Measurements from ENCODE around the gene RSPH6A. TPM values are rescaled to one million over a fixed set of nuclear protein-coding genes. Genes with fewer than 3 reads are reported as not detected.

Gene RSPH6A
- total RNA-seq, 5 donors from 2014 or later (not counting 1 experiment from before 2014, with no cell fraction given), result 0.20 to 0.47 (median 0.38) TPM

DNA sequence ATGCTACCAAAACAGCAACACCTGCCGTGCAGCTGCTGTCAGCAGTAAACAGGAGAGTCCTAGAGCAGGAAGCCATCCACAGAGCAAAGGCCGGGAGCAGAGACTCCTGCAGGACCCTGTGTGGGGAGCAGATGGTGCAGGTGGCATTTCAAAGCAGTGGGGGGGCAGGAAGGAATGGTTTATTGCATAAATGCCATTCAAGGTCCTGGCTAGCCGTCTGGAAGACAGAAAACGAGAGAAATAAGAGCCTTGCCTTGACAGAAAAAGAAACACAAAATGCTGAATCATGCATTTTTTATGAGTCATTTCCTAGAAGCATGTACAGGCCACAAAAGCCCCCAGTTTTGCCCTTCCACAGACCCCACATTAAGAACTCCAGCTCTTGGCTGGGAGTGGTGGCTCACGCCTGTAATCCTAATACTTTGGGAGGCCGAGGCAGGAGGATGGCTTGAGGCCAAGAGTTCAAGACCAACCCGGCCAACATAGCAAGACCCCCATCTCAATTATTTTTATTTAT lies 5.4 kb downstream of the RSPH6A start:
- POLR2A ChIA-PET, result no interaction called here
- ATAC-seq (replicated peaks in 1 of 4) (no peak), DNase-seq (no peak)
- CTCF ChIA-PET, result no interaction called here
- Mint-ChIP-seq H3K4me3 (no peak overlapping the region), H3K27ac (no peak overlapping the region), H3K9me3 (no peaks in the 10 kb centered on the region), H3K4me1 (peaks cover 2 to 4% (median 4%) of the 10 kb centered on the region in 3 donors), H3K36me3 (no peaks in the 10 kb centered on the region), H3K27me3 (peaks cover 4 to 16% of the 10 kb centered on the region in 2 donors)
- Histone ChIP-seq H3K9me3 (no peaks in the 10 kb centered on the region), H3K27ac (ENCODE audit: low read length) (no peak overlapping the region), H3K4me1 (ENCODE audit: control insufficient read depth in 1 of 2, extremely low read depth in 1 of 2, insufficient read depth in 2 of 2, low read length in 2 of 2) (peaks cover 0 to 4% of the 10 kb centered on the region in 2 experiments), H3K36me3 (ENCODE audit: control insufficient read depth in 2 of 2, extremely low read depth in 1 of 2, insufficient read depth in 1 of 2, low read length in 1 of 2) (no peaks in the 10 kb centered on the region), H3K27me3 (replicated peaks in 1 of 2; ENCODE audit: control insufficient read depth in 2 of 2, extremely low read depth in 1 of 2, insufficient read depth in 2 of 2, low read length in 1 of 2) (peaks cover 0 to 23% of the 10 kb centered on the region in 2 experiments), H3K4me3 (ENCODE audit: control insufficient read depth in 1 of 2, extremely low read depth in 1 of 2, low read length in 1 of 2) (no peak overlapping the region)
- WGBS (ENCODE audit: insufficient coverage), result 7% methylated on average over 2 of the region's 7 CpGs

DNA sequence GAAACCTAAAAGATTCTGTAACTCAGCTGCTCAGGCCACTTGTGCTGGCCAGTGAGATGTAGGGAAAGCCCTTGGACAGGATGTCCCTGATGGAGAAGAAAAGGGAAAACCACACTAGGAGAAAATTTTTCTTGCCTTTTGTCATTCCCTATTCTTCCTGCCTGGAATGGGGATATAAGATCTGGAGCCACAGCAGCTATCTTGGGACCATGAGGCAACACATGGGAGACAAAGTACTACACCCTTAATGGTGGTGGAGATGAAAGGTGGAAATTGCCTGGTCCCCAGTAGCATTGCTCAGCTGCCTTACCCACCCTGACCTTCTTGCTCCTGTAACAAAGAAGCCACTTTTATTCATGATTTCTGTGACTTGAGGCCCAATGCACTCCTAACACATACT lies 9.4 kb downstream of the RSPH6A start:
- ChIA-PET CTCF (no interaction called here), POLR2A (no interaction called here)
- peaks cover 2 to 4% (median 4%) of the 10 kb centered on the region in 3 donors for H3K4me1 Mint-ChIP-seq
- ATAC-seq (replicated peaks in 1 of 4) (no peak), DNase-seq (no peak)
- peaks cover 10 to 18% of the 10 kb centered on the region in 2 donors for H3K27me3 Mint-ChIP-seq
- no peak overlapping the region for H3K27ac ChIP-seq (ENCODE audit: low read length)
- peaks cover 0 to 25% of the 10 kb centered on the region in 2 experiments for H3K27me3 ChIP-seq (replicated peaks in 1 of 2; ENCODE audit: control insufficient read depth in 2 of 2, extremely low read depth in 1 of 2, insufficient read depth in 2 of 2, low read length in 1 of 2)
- no peaks in the 10 kb centered on the region for H3K9me3 Mint-ChIP-seq
- H3K4me3 Mint-ChIP-seq, result no peak overlapping the region
- no peaks in the 10 kb centered on the region for H3K4me1 ChIP-seq (ENCODE audit: control insufficient read depth in 1 of 2, extremely low read depth in 1 of 2, insufficient read depth in 2 of 2, low read length in 2 of 2)
- no peaks in the 10 kb centered on the region for H3K36me3 Mint-ChIP-seq
- H3K27ac Mint-ChIP-seq, result no peak overlapping the region
- no peaks in the 10 kb centered on the region for H3K36me3 ChIP-seq (ENCODE audit: control insufficient read depth in 2 of 2, extremely low read depth in 1 of 2, insufficient read depth in 1 of 2, low read length in 1 of 2)
- H3K9me3 ChIP-seq, result no peaks in the 10 kb centered on the region
- no peak overlapping the region for H3K4me3 ChIP-seq (ENCODE audit: control insufficient read depth in 1 of 2, extremely low read depth in 1 of 2, low read length in 1 of 2)

DNA sequence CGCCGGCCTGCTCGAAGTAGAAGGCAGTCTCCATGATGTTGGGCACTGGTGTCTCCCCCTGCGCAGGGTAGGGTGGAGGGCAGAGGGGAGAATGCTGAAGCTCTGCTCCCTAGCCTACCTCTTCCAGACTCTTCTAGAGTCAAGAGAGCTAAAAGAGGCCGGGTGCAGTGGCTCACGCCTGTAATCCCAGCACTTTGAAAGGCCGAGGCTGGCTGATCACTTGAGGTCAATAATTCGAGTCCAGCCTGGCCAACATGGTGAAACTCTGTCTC lies 10.2 kb downstream of the RSPH6A start:
- H3K27me3 Mint-ChIP-seq, result peaks cover 10 to 15% of the 10 kb centered on the region in 2 donors
- H3K9me3 Mint-ChIP-seq, result no peaks in the 10 kb centered on the region
- H3K27ac Mint-ChIP-seq, result no peak overlapping the region
- DNase-seq (no peak), ATAC-seq (replicated peaks in 1 of 4) (no peak)
- H3K36me3 Mint-ChIP-seq, result no peaks in the 10 kb centered on the region
- H3K4me3 Mint-ChIP-seq, result no peak overlapping the region
- ChIA-PET POLR2A (no interaction called here), CTCF (no interaction called here)
- Histone ChIP-seq H3K4me3 (ENCODE audit: control insufficient read depth in 1 of 2, extremely low read depth in 1 of 2, low read length in 1 of 2) (no peak overlapping the region), H3K27ac (ENCODE audit: low read length) (no peak overlapping the region), H3K4me1 (ENCODE audit: control insufficient read depth in 1 of 2, extremely low read depth in 1 of 2, insufficient read depth in 2 of 2, low read length in 2 of 2) (no peaks in the 10 kb centered on the region), H3K9me3 (no peaks in the 10 kb centered on the region), H3K27me3 (replicated peaks in 1 of 2; ENCODE audit: control insufficient read depth in 2 of 2, extremely low read depth in 1 of 2, insufficient read depth in 2 of 2, low read length in 1 of 2) (peaks cover 0 to 27% of the 10 kb centered on the region in 2 experiments), H3K36me3 (ENCODE audit: control insufficient read depth in 2 of 2, extremely low read depth in 1 of 2, insufficient read depth in 1 of 2, low read length in 1 of 2) (no peaks in the 10 kb centered on the region)
- 87% methylated on average over 3 of the region's 8 CpGs for WGBS (ENCODE audit: insufficient coverage)
- peaks cover 2 to 4% (median 4%) of the 10 kb centered on the region in 3 donors for H3K4me1 Mint-ChIP-seq

DNA sequence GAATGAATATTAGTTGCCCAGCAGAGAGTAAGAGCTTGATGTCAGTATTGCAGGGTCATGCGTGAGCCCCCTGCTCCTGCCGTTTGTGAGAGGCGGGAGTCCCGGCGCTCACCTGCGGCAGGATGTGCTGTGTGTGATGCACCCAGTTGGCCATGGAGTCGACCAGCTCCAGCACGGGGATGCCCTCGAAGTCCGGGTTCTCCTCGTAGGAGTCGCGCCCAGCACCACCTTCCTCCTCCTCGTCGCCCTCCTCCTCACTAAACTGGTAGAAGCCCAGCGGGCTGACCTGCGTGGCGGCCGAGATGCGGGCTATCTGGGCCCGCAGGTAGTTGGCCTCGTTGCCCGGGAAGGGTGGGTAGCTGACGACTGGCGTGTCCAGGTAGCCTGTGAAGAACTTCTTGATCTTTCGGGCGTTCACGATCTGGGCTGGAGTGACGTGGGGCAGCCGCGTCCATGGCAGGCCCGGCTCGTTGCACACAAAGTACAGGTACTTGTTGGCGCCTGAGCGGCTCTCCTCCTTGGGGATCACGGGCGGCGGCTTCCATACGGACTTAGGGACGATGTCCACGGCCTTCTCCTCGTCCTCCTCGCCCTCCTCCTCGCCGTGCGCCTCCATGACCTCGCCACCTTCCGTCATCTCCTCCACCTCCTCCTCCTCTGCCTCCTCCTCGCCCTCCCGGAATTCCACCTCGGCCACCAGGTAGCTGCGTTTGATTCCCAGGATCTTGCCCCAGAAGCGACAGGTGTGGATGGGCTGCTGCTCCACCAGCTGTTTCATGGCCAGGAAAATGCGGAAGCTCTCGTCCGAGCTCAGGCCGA lies 10.8 kb downstream of the RSPH6A start:
- WGBS (ENCODE audit: insufficient coverage), result 87% methylated on average over 53 of the region's 57 CpGs
- no peak overlapping the region for H3K4me3 Mint-ChIP-seq
- POLR2A ChIA-PET, result interaction anchor here in 1 of 2 donors (0.7 kb wide), 1 partner anchor 99 kb away, joined by 3 read pairs; no protein-coding TSS in a partner anchor
- DNase-seq (no peak), ATAC-seq (replicated peaks in 1 of 4) (no peak)
- peaks cover 10 to 16% of the 10 kb centered on the region in 2 donors for H3K27me3 Mint-ChIP-seq
- peaks cover 0 to under 1% of the 10 kb centered on the region in 2 experiments for H3K4me1 ChIP-seq (ENCODE audit: control insufficient read depth in 1 of 2, extremely low read depth in 1 of 2, insufficient read depth in 2 of 2, low read length in 2 of 2)
- H3K4me3 ChIP-seq (ENCODE audit: control insufficient read depth in 1 of 2, extremely low read depth in 1 of 2, low read length in 1 of 2), result no peak overlapping the region
- H3K36me3 ChIP-seq (ENCODE audit: control insufficient read depth in 2 of 2, extremely low read depth in 1 of 2, insufficient read depth in 1 of 2, low read length in 1 of 2), result no peaks in the 10 kb centered on the region
- H3K27me3 ChIP-seq (replicated peaks in 1 of 2; ENCODE audit: control insufficient read depth in 2 of 2, extremely low read depth in 1 of 2, insufficient read depth in 2 of 2, low read length in 1 of 2), result peaks cover 0 to 31% of the 10 kb centered on the region in 2 experiments
- no peaks in the 10 kb centered on the region for H3K9me3 ChIP-seq
- no peaks in the 10 kb centered on the region for H3K36me3 Mint-ChIP-seq
- CTCF ChIA-PET, result interaction anchor here in 1 of 2 donors (0.6 kb wide), 1 partner anchor 391 kb away, joined by 3 read pairs; no protein-coding TSS in a partner anchor
- H3K9me3 Mint-ChIP-seq, result no peaks in the 10 kb centered on the region
- H3K27ac Mint-ChIP-seq, result no peak overlapping the region
- no peak overlapping the region for H3K27ac ChIP-seq (ENCODE audit: low read length)
- peaks cover 0 to under 1% (median under 1%) of the 10 kb centered on the region in 3 donors for H3K4me1 Mint-ChIP-seq

DNA sequence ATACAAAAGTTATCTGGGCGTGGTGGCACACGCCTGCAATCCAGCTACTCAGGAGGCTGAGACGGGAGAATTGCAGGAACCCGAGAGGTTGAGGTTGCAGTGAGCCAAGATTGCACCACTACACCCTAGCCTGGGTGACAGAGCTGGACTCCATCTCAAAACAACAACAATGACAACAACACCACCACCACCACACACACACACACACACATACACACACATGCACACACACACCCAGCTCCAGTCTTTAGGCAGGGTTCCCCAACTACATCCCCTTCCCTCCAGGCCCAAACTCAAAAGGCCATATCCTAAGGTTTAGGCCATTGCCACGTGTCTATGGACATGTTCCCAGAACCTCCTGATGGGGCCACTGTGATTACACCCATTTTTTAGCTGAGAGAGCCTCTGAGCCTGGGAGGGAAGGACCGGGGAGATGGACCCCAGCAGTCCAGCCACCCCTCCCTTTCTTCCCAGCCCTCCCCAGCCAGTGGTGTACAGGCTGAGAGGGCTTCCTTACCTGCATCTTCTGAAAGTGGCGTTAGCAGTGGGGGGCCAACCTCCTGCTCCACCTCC lies 13.4 kb downstream of the RSPH6A start:
- no peak for ATAC-seq (replicated peaks in 1 of 4)
- Mint-ChIP-seq H3K27ac (no peak overlapping the region), H3K27me3 (peaks cover 21 to 33% of the 10 kb centered on the region in 2 donors), H3K36me3 (no peaks in the 10 kb centered on the region), H3K9me3 (no peaks in the 10 kb centered on the region), H3K4me3 (no peak overlapping the region), H3K4me1 (peaks cover 5 to 6% (median 6%) of the 10 kb centered on the region in 3 donors)
- Histone ChIP-seq H3K9me3 (no peaks in the 10 kb centered on the region), H3K27ac (ENCODE audit: low read length) (no peak overlapping the region), H3K4me3 (ENCODE audit: control insufficient read depth in 1 of 2, extremely low read depth in 1 of 2, low read length in 1 of 2) (no peak overlapping the region), H3K36me3 (ENCODE audit: control insufficient read depth in 2 of 2, extremely low read depth in 1 of 2, insufficient read depth in 1 of 2, low read length in 1 of 2) (no peaks in the 10 kb centered on the region), H3K27me3 (replicated peaks in 1 of 2; ENCODE audit: control insufficient read depth in 2 of 2, extremely low read depth in 1 of 2, insufficient read depth in 2 of 2, low read length in 1 of 2) (peaks cover 0 to 49% of the 10 kb centered on the region in 2 experiments), H3K4me1 (ENCODE audit: control insufficient read depth in 1 of 2, extremely low read depth in 1 of 2, insufficient read depth in 2 of 2, low read length in 2 of 2) (peaks cover 0 to 6% of the 10 kb centered on the region in 2 experiments)
- ChIA-PET POLR2A (no interaction called here), CTCF (interaction anchor here (0.6 to 5.3 kb wide), 2 partner anchors 32 to 194 kb away, joined by 6 to 61 read pairs; partner anchors contain the start of gene SIX5 (in 1 of the 2))
- WGBS (ENCODE audit: insufficient coverage), result 71% methylated on average over 5 of the region's 7 CpGs
- DNase-seq, result no peak

DNA sequence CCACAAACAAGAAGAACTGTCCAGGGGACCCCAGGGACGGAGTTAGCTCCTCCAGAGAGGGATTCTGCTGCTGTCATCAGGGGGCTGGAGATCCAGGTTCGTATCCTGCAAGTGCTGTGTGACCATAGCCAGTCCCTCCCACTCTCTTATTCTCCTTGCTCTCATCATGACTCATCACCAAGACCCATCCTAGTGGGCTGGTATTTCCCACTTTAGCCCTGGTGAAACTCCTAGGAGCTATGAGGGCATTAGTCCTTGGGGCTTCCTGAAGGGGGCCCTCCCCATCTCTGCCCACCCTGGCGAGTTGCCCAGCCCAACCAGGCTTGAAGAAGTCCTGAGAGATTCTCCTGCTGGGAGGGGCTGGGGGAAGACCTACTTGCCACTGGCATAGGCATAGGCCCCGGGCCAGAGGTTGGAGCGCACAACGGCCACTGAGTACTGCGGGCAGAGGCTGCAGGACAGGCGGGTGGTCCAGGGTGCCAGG lies 15.0 kb downstream of the RSPH6A start:
- no peaks in the 10 kb centered on the region for H3K9me3 Mint-ChIP-seq
- no peaks in the 10 kb centered on the region for H3K36me3 Mint-ChIP-seq
- no peaks in the 10 kb centered on the region for H3K36me3 ChIP-seq (ENCODE audit: control insufficient read depth in 2 of 2, extremely low read depth in 1 of 2, insufficient read depth in 1 of 2, low read length in 1 of 2)
- ChIA-PET CTCF (interaction anchor here (0.6 to 5.3 kb wide), 5 partner anchors 17 to 108 kb away, joined by 3 to 61 read pairs (median 5); partner anchors contain the start of genes SIX5 (in 2 of the 2) and SNRPD2 (in 1 of the 2)), POLR2A (interaction anchor here in 1 of 2 donors (0.5 kb wide), 1 partner anchor 30 kb away, joined by 6 read pairs; no protein-coding TSS in a partner anchor)
- peaks cover 0 to 6% of the 10 kb centered on the region in 2 experiments for H3K4me1 ChIP-seq (ENCODE audit: control insufficient read depth in 1 of 2, extremely low read depth in 1 of 2, insufficient read depth in 2 of 2, low read length in 2 of 2)
- no peaks in the 10 kb centered on the region for H3K9me3 ChIP-seq
- H3K4me1 Mint-ChIP-seq, result peaks cover 5 to 6% (median 6%) of the 10 kb centered on the region in 3 donors
- no peak overlapping the region for H3K27ac Mint-ChIP-seq
- no peak overlapping the region for H3K27ac ChIP-seq (ENCODE audit: low read length)
- WGBS (ENCODE audit: insufficient coverage), result 87% methylated on average over 6 of the region's 8 CpGs
- H3K4me3 Mint-ChIP-seq, result no peak overlapping the region
- DNase-seq (no peak), ATAC-seq (replicated peaks in 1 of 4) (no peak)
- peaks cover 26 to 45% of the 10 kb centered on the region in 2 donors for H3K27me3 Mint-ChIP-seq
- H3K27me3 ChIP-seq (replicated peaks in 1 of 2; ENCODE audit: control insufficient read depth in 2 of 2, extremely low read depth in 1 of 2, insufficient read depth in 2 of 2, low read length in 1 of 2), result peaks cover 2 to 64% of the 10 kb centered on the region in 2 experiments
- H3K4me3 ChIP-seq (ENCODE audit: control insufficient read depth in 1 of 2, extremely low read depth in 1 of 2, low read length in 1 of 2), result no peak overlapping the region

Data from T-cell (primary cell).